NT2/D1 (cell line): ENCODE measurements around the gene NLRP7.
"Not testable (repeated sequence)": the region's sequence is repeated elsewhere in the genome, so short reads cannot be mapped to it uniquely, and the experiment has no call there.

Source experiments
- DNase-seq: peaks from one replicate; pipeline ENCODE4 v3.0.0-alpha.2; 2011; ENCODE audit warnings: low read depth, low spot score
- H3K27me3 ChIP-seq: 2 replicates; pipeline ENCODE4 v1.6.0; 2011; ENCODE audit warnings: mild to moderate bottlenecking; ENCODE audit not compliant: insufficient read length, insufficient read depth
- H3K36me3 ChIP-seq: 2 replicates; pipeline ENCODE4 v1.6.1; 2011; ENCODE audit warnings: mild to moderate bottlenecking, low read length, mixed read lengths; ENCODE audit not compliant: insufficient read depth, insufficient read length
- H3K4me1 ChIP-seq: 2 replicates; pipeline ENCODE4 v1.5.1; 2011; ENCODE audit not compliant: insufficient read depth, insufficient read length
- H3K4me3 ChIP-seq: 2 replicates; pipeline ENCODE4 v1.5.1; 2011; ENCODE audit warnings: low read depth; ENCODE audit not compliant: insufficient read length
- H3K9ac ChIP-seq: 2 replicates; pipeline ENCODE4 v1.6.0; 2011; ENCODE audit warnings: low read depth; ENCODE audit not compliant: insufficient read length
- H3K9me3 ChIP-seq: 2 replicates; pipeline ENCODE4 v1.5.1; 2011; ENCODE audit warnings: mild to moderate bottlenecking, low read length; ENCODE audit not compliant: insufficient read depth
- SUZ12 ChIP-seq: IDR thresholded peaks from 2 replicates; pipeline ENCODE4 v1.6.1; 2011; ENCODE audit not compliant: insufficient read length, insufficient read depth; ENCODE audit errors: extremely low read depth
- YY1 ChIP-seq: IDR thresholded peaks from 2 replicates; pipeline ENCODE4 v1.6.1; 2011; ENCODE audit not compliant: insufficient read length, insufficient read depth
- ZNF274 ChIP-seq: IDR thresholded peaks from 2 replicates; pipeline ENCODE4 v1.6.1; 2011; ENCODE audit warnings: mild to moderate bottlenecking, low read depth, low read length

NLRP7 gene

DNA sequence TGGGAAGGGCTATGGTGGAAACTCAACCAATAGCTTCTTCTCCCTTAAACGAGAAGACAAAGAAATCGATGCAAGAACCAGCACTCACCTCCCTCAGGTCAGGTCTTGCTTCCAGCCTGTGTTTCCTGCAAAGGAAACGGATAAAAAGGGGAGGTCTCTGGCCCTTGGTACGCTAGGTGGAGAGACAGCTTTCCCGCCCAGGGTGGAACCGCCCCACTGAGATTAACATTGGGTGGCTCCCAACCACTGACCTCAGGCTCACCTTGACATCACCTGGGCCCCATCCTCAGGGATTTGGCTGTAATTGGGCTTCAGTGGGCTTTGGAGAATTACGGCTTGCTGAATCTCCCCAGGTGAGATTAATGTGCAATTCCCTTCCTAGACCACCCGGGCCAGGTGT is at the start of gene NLRP7:
Gene NLRP7, minus strand, starts transcription at position 150 of the 400 bp plus-strand sequence.
- no peaks in the 10 kb centered on the region for H3K36me3 ChIP-seq
- DNase-seq = no peak
- TF ChIP-seq YY1 (no peak), SUZ12 (no peak), ZNF274 (no peak)
- H3K27me3 ChIP-seq = no peaks in the 10 kb centered on the region
- H3K4me3 ChIP-seq = no peak within 1 kb of the TSS
- no peaks in the 10 kb centered on the region for H3K9me3 ChIP-seq
- H3K9ac ChIP-seq = no peak within 1 kb of the TSS
- H3K4me1 ChIP-seq = peaks cover 2% of the 10 kb centered on the region

DNA sequence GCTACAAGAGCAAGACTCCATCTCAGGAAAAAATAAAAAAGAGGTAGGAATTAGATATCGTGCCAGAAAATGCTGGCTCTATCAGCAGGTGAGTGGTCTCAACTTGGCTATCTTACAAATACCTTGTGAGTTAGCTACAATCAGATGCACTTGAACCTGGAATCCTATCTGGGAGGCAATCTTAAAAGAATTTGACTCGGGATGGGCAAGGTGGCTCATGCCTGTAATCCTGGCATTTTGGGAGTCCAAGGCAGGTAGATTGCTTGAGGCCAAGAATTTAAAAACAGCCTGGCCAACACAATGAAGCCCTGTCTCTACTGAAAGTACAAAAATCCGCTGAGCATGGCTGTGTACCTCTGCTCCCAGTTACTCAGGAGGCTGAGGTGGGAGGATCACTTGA is 48.2 kb upstream of the NLRP7 start:
- Histone ChIP-seq H3K4me1 (no peaks in the 10 kb centered on the region), H3K27me3 (no peaks in the 10 kb centered on the region), H3K9me3 (no peaks in the 10 kb centered on the region), H3K36me3 (peaks cover 58% of the 10 kb centered on the region), H3K4me3 (no peak overlapping the region), H3K9ac (no peak overlapping the region)
- no peak for DNase-seq
- TF ChIP-seq SUZ12 = no peak
- no peak for TF ChIP-seq ZNF274
- no peak for TF ChIP-seq YY1

DNA sequence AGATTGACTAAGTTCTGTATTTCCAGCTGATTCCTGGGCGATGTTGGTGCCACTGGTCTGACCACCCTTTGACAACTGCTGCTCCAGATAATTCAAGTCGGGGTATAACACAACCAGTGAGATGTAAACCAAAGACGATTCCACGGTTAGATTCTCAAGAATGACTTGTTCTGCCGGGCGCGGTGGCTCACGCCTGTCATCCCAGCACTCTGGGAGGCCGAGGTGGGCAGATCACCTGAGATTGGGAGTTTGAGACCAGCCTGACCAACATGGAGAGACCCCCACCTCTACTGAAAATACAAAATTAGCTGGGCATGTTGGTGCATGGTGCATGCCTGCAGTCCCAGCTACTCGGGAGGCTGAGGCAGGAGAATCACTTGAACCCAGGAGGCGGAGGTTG is 42.2 kb upstream of the NLRP7 start:
- not testable (repeated sequence) for H3K9me3 ChIP-seq, H3K4me3 ChIP-seq, H3K27me3 ChIP-seq, DNase-seq, H3K4me1 ChIP-seq, H3K9ac ChIP-seq
- H3K36me3 ChIP-seq = peaks cover 76% of the 10 kb centered on the region

- not testable (repeated sequence) for H3K9ac ChIP-seq, H3K4me3 ChIP-seq, H3K9me3 ChIP-seq, H3K27me3 ChIP-seq, DNase-seq, H3K4me1 ChIP-seq
- peaks cover 76% of the 10 kb centered on the region for H3K36me3 ChIP-seq
These were observed 35.2 kb upstream of the NLRP7 start for GRCh38 chr19:54982562-54982961.

- peaks cover 56% of the 10 kb centered on the region for H3K36me3 ChIP-seq
- not testable (repeated sequence) for H3K4me3 ChIP-seq, H3K9ac ChIP-seq, DNase-seq, H3K4me1 ChIP-seq, H3K27me3 ChIP-seq, H3K9me3 ChIP-seq
These were observed 26.1 kb upstream of the NLRP7 start for GRCh38 chr19:54973229-54974090.

DNA sequence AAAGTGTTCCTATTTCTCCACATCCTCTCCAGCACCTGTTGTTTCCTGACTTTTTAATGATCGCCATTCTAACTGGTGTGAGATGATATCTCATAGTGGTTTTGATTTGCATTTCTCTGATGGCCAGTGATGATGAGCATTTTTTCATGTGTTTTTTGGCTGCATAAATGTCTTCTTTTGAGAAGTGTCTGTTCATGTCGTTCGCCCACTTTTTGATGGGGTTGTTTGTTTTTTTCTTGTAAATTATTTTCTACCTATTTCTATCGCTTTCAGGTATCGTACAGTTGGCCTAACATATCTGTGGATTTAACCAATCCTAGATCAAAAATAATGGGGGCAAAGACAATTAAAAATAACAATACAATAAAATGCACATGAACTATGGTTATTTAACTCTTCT is 24.1 kb upstream of the NLRP7 start:
- not testable (repeated sequence) for H3K9ac ChIP-seq, H3K4me1 ChIP-seq, DNase-seq, H3K27me3 ChIP-seq, H3K4me3 ChIP-seq, H3K9me3 ChIP-seq
- H3K36me3 ChIP-seq = peaks cover 50% of the 10 kb centered on the region

DNA sequence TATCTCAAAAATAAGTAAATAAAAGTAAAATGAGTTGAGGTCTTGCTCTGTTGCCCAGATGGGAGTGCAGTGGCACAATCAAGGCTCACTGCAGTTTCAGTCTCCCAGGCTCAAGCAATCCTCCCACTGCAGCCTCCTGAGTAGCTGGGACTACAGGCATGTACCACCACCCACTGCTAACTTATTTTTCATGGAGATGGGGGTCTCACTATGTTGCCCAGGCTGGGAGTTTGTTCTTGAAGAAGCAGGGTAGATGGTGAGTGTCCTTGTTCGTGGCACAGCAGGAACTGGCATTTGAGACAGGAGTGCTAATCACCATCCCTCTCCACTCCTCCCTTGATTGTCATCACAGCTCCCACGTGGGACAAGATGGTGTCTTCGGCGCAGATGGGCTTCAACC is 22.3 kb upstream of the NLRP7 start:
- no peaks in the 10 kb centered on the region for H3K27me3 ChIP-seq
- TF ChIP-seq ZNF274 = no peak
- no peak for TF ChIP-seq YY1
- no peak for TF ChIP-seq SUZ12
- H3K9ac ChIP-seq = no peak overlapping the region
- no peaks in the 10 kb centered on the region; the same call in 1 of the 2 replicates for H3K9me3 ChIP-seq
- H3K36me3 ChIP-seq = peaks cover 42% of the 10 kb centered on the region
- H3K4me3 ChIP-seq = no peak overlapping the region
- no peak for DNase-seq
- no peaks in the 10 kb centered on the region for H3K4me1 ChIP-seq

GRCh38 chr19:54967611-54968010 is 20.3 kb upstream of the NLRP7 start:
- no peak for TF ChIP-seq ZNF274
- no peak for TF ChIP-seq YY1
- TF ChIP-seq SUZ12 = no peak
- H3K9me3 ChIP-seq = no peaks in the 10 kb centered on the region; the same call in 1 of the 2 replicates
- H3K36me3 ChIP-seq = peaks cover 28% of the 10 kb centered on the region
- DNase-seq = no peak
- no peak overlapping the region for H3K9ac ChIP-seq
- H3K4me1 ChIP-seq = no peaks in the 10 kb centered on the region
- no peaks in the 10 kb centered on the region for H3K27me3 ChIP-seq
- H3K4me3 ChIP-seq = no peak overlapping the region

- not testable (repeated sequence) for H3K9me3 ChIP-seq, DNase-seq, H3K9ac ChIP-seq, H3K4me1 ChIP-seq, H3K27me3 ChIP-seq, H3K4me3 ChIP-seq
- peaks cover 12% of the 10 kb centered on the region for H3K36me3 ChIP-seq
These were observed 17.7 kb upstream of the NLRP7 start for GRCh38 chr19:54965055-54965454.
